ENCODE measurements around the gene LRRC25. TPM values are rescaled to one million over a fixed set of nuclear protein-coding genes. Genes with fewer than 3 reads are reported as not detected.

Gene LRRC25
- total RNA-seq, 1 experiment from 2014 or later, result 0.12 TPM

DNA sequence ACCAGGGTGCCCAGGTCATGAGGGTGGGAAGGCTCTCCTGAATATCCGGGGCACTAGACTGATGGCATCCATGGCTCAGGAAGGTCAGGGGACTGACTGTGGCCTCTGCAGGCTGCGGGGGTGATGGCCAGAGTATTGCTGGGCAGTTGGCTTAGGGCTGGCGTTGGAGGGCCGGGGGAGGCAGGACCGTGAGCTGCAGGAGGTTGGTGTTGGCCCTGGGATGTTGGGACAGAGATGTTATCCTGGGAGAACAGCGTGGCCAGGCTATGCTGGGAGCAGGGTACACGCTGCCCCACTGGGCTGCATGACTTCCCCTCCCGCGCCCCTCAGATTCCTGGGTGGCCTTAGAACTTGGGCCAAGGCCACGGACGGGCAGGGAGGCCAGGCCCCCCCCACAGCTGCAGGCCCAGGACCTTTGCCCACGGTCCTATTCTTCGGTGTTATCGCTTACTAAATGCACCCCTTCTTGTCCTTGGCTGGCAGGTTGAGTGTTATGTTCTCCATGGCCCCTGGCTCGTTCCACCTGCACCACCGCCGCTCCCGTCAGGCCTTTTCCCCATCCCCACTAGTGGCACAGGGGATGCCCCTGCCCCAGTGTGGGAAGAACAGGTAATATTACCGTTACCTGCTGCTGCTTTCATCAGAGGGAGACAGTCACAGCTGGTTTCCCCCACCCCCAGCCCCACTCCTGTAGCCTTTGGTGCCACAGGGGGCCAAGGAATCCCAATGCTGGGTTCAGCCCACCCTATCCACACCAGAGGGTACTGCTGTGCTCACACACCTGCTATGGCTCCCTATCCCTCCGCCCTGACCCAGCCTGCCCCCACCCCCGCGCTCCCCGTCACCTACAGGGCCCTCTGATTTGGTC lies 43.7 kb upstream of the LRRC25 start (continued):
- no peak for TF ChIP-seq SIN3A (IDR thresholded peaks at IDR 0.05; ENCODE audit: low read depth)
- TF ChIP-seq POLR2A (IDR thresholded peaks at IDR 0.05; ENCODE audit: borderline replicate concordance, extremely low read depth, insufficient read depth, insufficient read length), result no peak
- no peak for TF ChIP-seq JUND (IDR thresholded peaks at IDR 0.05)
- TF ChIP-seq YY1 (IDR thresholded peaks at IDR 0.05; ENCODE audit: extremely low read depth, insufficient replicate concordance, low read depth, low read length), result no peak
- TF ChIP-seq ZNF274 (IDR thresholded peaks at IDR 0.05; ENCODE audit: low read depth, low read length), result no peak

- no TSS peak for BruUV-seq (replicated peaks)
- POLR2A ChIA-PET, result interaction anchor here (0.5 to 1.6 kb wide), 2 partner anchors 12 to 154 kb away, joined by 3 to 4 read pairs; no protein-coding TSS in a partner anchor
- no peaks in the 10 kb centered on the region for H3K27me3 ChIP-seq (ENCODE audit: insufficient read depth, low read length)
- peak overlapping the region; percentile 99 for H3K27ac ChIP-seq (ENCODE audit: low read depth, low read length)
- ATAC-seq (peak; percentile 10; the same call in 1 of the 2 replicates), DNase-seq (ENCODE audit: low read depth, low spot score) (no peak)
- peaks cover 27 to 50% of the 10 kb centered on the region in 2 experiments for H3K4me1 ChIP-seq (ENCODE audit: control insufficient read depth in 1 of 2, insufficient read depth in 2 of 2, low read length in 2 of 2)
- H3K36me3 ChIP-seq (ENCODE audit: control insufficient read depth in 1 of 2, insufficient read depth in 2 of 2, low read length in 2 of 2), result peaks cover 0 to 25% of the 10 kb centered on the region in 2 experiments; a peak in 3 of 4 replicates
- H3K9ac ChIP-seq (ENCODE audit: low read length), result no peak overlapping the region
- intact Hi-C loops (cut with micrococcal nuclease), result no loop called here
- H3K4me3 ChIP-seq (replicated peaks in 1 of 2; ENCODE audit: low read depth in 1 of 2, low read length in 2 of 2), result no peak overlapping the region
- H2AFZ ChIP-seq (ENCODE audit: low read depth, low read length, poor library complexity, severe bottlenecking), result no peak overlapping the region
- no peaks in the 10 kb centered on the region for H3K9me2 ChIP-seq (ENCODE audit: insufficient read depth)
- peak overlapping the region; percentile 96; the same call in 1 of the 2 replicates for H3K4me2 ChIP-seq (ENCODE audit: low read length)
- H3K9me3 ChIP-seq (ENCODE audit: control insufficient read depth in 1 of 2, insufficient read depth in 1 of 2, low read depth in 1 of 2, low read length in 2 of 2), result no peaks in the 10 kb centered on the region
- H3K79me2 ChIP-seq (ENCODE audit: insufficient read depth, low read length), result peaks cover 9% of the 10 kb centered on the region; the same call in 1 of the 2 replicates
- TF ChIP-seq TCF7L2 (IDR thresholded peaks at IDR 0.05; ENCODE audit: borderline replicate concordance, extremely low read depth, insufficient read depth, insufficient read length) (no peak), RAD21 (IDR thresholded peaks at IDR 0.05; ENCODE audit: low read depth) (peak; percentile 71), CTCF (IDR thresholded peaks at IDR 0.05 in 2 of 3, conservative IDR thresholded peaks at IDR 0.05 in 1 of 3; ENCODE audit: borderline replicate concordance in 1 of 3, insufficient read depth in 1 of 3, low read depth in 2 of 3, low read length in 2 of 3) (peak in 2 of 3 experiments; percentile 60 to 69; a peak in 4 of 6 replicates)
- no peaks in the 10 kb centered on the region for H4K20me1 ChIP-seq (ENCODE audit: insufficient read depth)
- CTCF ChIA-PET, result interaction anchor here (1.0 to 2.3 kb wide), 2 partner anchors 11 to 407 kb away, joined by 4 to 6 read pairs; no protein-coding TSS in a partner anchor
- RAD21 ChIA-PET (ENCODE audit: low non-redundant PET in 1 of 2, low total read pairs in 2 of 2, uncharacterized antibody in 2 of 2, unreplicated experiment in 2 of 2), result interaction anchor here (0.6 kb wide), 2 partner anchors 131 to 154 kb away, joined by 3 read pairs; partner anchors contain the start of gene UBA52 (in 1 of the 2)
Observed at GRCh38 chr19:18440415-18440877, 43.0 kb upstream of the LRRC25 start.
